Loucy (cell line): ENCODE measurements around the gene TAF1D.
"Not testable (repeated sequence)": the region's sequence is repeated elsewhere in the genome, so short reads cannot be mapped to it uniquely, and the experiment has no call there.

ENCODE experiments used
- H2AFZ ChIP-seq: fragments of 200-600 bp; sonication (generic); 2 replicates; pipeline ENCODE4 v1.6.0; 2016; ENCODE audit warnings: antibody characterized with exemption, mild to moderate bottlenecking, low read length, moderate library complexity
- H3F3A ChIP-seq: fragments of 200-600 bp; 2 replicates; pipeline ENCODE4 v1.6.0; 2016; ENCODE audit warnings: antibody characterized with exemption, low read depth, mild to moderate bottlenecking
- H3K27me3 ChIP-seq: fragments of 200-600 bp; sonication (generic); 2 replicates; pipeline ENCODE4 v1.6.1; 2014; ENCODE audit warnings: low read length, mild to moderate bottlenecking; ENCODE audit not compliant: insufficient read depth, poor library complexity, severe bottlenecking
- H3K36me3 ChIP-seq: fragments of 200-600 bp; sonication (generic); 2 replicates; pipeline ENCODE4 v1.6.1; 2016; ENCODE audit warnings: low read length; ENCODE audit not compliant: insufficient read depth
- H3K4me1 ChIP-seq: fragments of 200-600 bp; sonication (generic); 2 replicates; pipeline ENCODE4 v1.5.1; 2014; ENCODE audit warnings: low read length, mild to moderate bottlenecking; ENCODE audit not compliant: insufficient read depth, poor library complexity, severe bottlenecking
- H3K4me2 ChIP-seq: fragments of 200-600 bp; sonication (generic); 2 replicates; pipeline ENCODE4 v1.6.0; 2014; ENCODE audit warnings: antibody characterized with exemption, low read length, low read depth, mild to moderate bottlenecking; ENCODE audit not compliant: poor library complexity, severe bottlenecking
- H3K4me3 ChIP-seq: fragments of 200-600 bp; sonication (generic); 2 replicates; pipeline ENCODE4 v1.5.1; 2014; ENCODE audit warnings: low read length, mild to moderate bottlenecking, mixed read lengths; ENCODE audit not compliant: poor library complexity, severe bottlenecking
- H3K79me2 ChIP-seq: fragments of 200-600 bp; sonication (generic); 2 replicates; pipeline ENCODE4 v1.6.1; 2014; ENCODE audit warnings: low read length; ENCODE audit not compliant: insufficient read depth
- H3K9ac ChIP-seq: fragments of 200-600 bp; sonication (generic); 2 replicates; pipeline ENCODE4 v1.6.0; 2014; ENCODE audit warnings: mild to moderate bottlenecking, low read depth, low read length, moderate library complexity; ENCODE audit not compliant: poor library complexity, severe bottlenecking
- H3K9me2 ChIP-seq: fragments of 200-600 bp; sonication (generic); replicated peaks from 2 replicates; pipeline ENCODE4 v1.6.1; 2016; ENCODE audit warnings: low read depth, low read length, mixed read lengths
- H3K9me3 ChIP-seq: fragments of 200-600 bp; sonication (generic); 2 replicates; pipeline ENCODE4 v1.6.1; 2014; ENCODE audit warnings: mild to moderate bottlenecking, antibody characterized with exemption, low read length, low read depth; ENCODE audit not compliant: insufficient read depth
- H4K20me1 ChIP-seq: fragments of 200-600 bp; sonication (generic); 2 replicates; pipeline ENCODE4 v1.6.0; 2014; ENCODE audit warnings: antibody characterized with exemption, low read length, mild to moderate bottlenecking; ENCODE audit not compliant: insufficient read depth, poor library complexity, severe bottlenecking
- CTCF ChIP-seq: fragments of 200-600 bp; sonication (generic); conservative IDR thresholded peaks from 2 replicates; pipeline ENCODE4 v1.5.1; 2014; ENCODE audit warnings: mild to moderate bottlenecking, antibody characterized with exemption, low read length
- EZH2phosphoT487 ChIP-seq: fragments of 200-600 bp; IDR thresholded peaks from 2 replicates; pipeline ENCODE4 v1.6.1; 2018; ENCODE audit warnings: antibody characterized with exemption, mild to moderate bottlenecking, moderate library complexity, borderline replicate concordance

Gene TAF1D

GRCh38 chr11:93761910-93762309 lies 20.6 kb upstream of the TAF1D start:
- Histone ChIP-seq H3K4me3 (no peak overlapping the region), H3K27me3 (no peaks in the 10 kb centered on the region), H3F3A (no peaks in the 10 kb centered on the region), H3K9ac (no peak overlapping the region), H3K9me3 (no peaks in the 10 kb centered on the region), H3K9me2 (no peaks in the 10 kb centered on the region), H4K20me1 (no peaks in the 10 kb centered on the region), H2AFZ (no peak overlapping the region), H3K4me1 (no peaks in the 10 kb centered on the region), H3K4me2 (no peak overlapping the region), H3K79me2 (no peaks in the 10 kb centered on the region), H3K36me3 (no peaks in the 10 kb centered on the region)
- TF ChIP-seq EZH2phosphoT487, result no peak
- TF ChIP-seq CTCF, result no peak

- H3K4me3 ChIP-seq, H3K9ac ChIP-seq, H3K79me2 ChIP-seq, H3K27me3 ChIP-seq, H3K9me3 ChIP-seq, H3K9me2 ChIP-seq, H2AFZ ChIP-seq, H4K20me1 ChIP-seq, H3K36me3 ChIP-seq, H3K4me2 ChIP-seq, H3K4me1 ChIP-seq, H3F3A ChIP-seq: not testable (repeated sequence)
These were observed 17.8 kb upstream of the TAF1D start for GRCh38 chr11:93759123-93759522.

GRCh38 chr11:93757924-93758865 lies 16.9 kb upstream of the TAF1D start:
- H3F3A ChIP-seq, result no peaks in the 10 kb centered on the region
- H2AFZ ChIP-seq, result no peak overlapping the region
- no peaks in the 10 kb centered on the region for H3K27me3 ChIP-seq
- no peaks in the 10 kb centered on the region for H3K4me1 ChIP-seq
- no peak overlapping the region for H3K4me3 ChIP-seq
- no peaks in the 10 kb centered on the region for H3K36me3 ChIP-seq
- TF ChIP-seq CTCF (no peak), EZH2phosphoT487 (no peak)
- H3K9me2 ChIP-seq, result no peaks in the 10 kb centered on the region
- H4K20me1 ChIP-seq, result no peaks in the 10 kb centered on the region
- H3K9me3 ChIP-seq, result no peaks in the 10 kb centered on the region
- no peak overlapping the region for H3K9ac ChIP-seq
- no peaks in the 10 kb centered on the region for H3K79me2 ChIP-seq
- no peak overlapping the region for H3K4me2 ChIP-seq

GRCh38 chr11:93757301-93757700 lies 16.0 kb upstream of the TAF1D start:
- no peak overlapping the region for H3K9ac ChIP-seq
- H4K20me1 ChIP-seq, result no peaks in the 10 kb centered on the region
- no peak for TF ChIP-seq EZH2phosphoT487
- no peak for TF ChIP-seq CTCF
- H3K4me2 ChIP-seq, result no peak overlapping the region
- no peaks in the 10 kb centered on the region for H3K9me3 ChIP-seq
- H3K4me3 ChIP-seq, result no peak overlapping the region
- H3K4me1 ChIP-seq, result no peaks in the 10 kb centered on the region
- H3K27me3 ChIP-seq, result no peaks in the 10 kb centered on the region
- H3K36me3 ChIP-seq, result no peaks in the 10 kb centered on the region
- no peaks in the 10 kb centered on the region for H3K9me2 ChIP-seq
- no peaks in the 10 kb centered on the region for H3K79me2 ChIP-seq
- no peak overlapping the region for H2AFZ ChIP-seq
- no peaks in the 10 kb centered on the region for H3F3A ChIP-seq
